ENCODE measurements around the gene LILRA6. TPM values are rescaled to one million over a fixed set of nuclear protein-coding genes. Genes with fewer than 3 reads are reported as not detected.

Gene LILRA6
- total RNA-seq, 1 experiment from 2014 or later, result 0.08 TPM

- no TSS peak for BruUV-seq (replicated peaks)
- no peaks in the 10 kb centered on the region for H3K36me3 ChIP-seq (ENCODE audit: control insufficient read depth, insufficient read depth, low read length)
- POLR2A ChIA-PET, result no interaction called here
- H3K27ac ChIP-seq (ENCODE audit: low read length), result no peak overlapping the region
- H3K4me3 ChIP-seq (ENCODE audit: low read depth in 2 of 2, low read length in 2 of 2), result no peak overlapping the region
- CTCF ChIA-PET, result interaction anchor here (0.8 to 1.5 kb wide), 5 partner anchors 9 to 74 kb away, joined by 3 to 5 read pairs (median 3); partner anchors contain the start of gene LILRB5
- TF ChIP-seq TCF7L2 (IDR thresholded peaks at IDR 0.05; ENCODE audit: low read depth, low read length) (no peak), CTCF (IDR thresholded peaks at IDR 0.05) (peak; percentile 90)
- H3K4me1 ChIP-seq (ENCODE audit: control insufficient read depth, insufficient read depth, low read length), result no peaks in the 10 kb centered on the region
- peak; percentile 91 for ATAC-seq
- peaks cover 33% of the 10 kb centered on the region for H3K27me3 ChIP-seq (ENCODE audit: control insufficient read depth, insufficient read depth, low read length)
- no peaks in the 10 kb centered on the region for H3K9me3 ChIP-seq (ENCODE audit: control insufficient read depth, insufficient read depth, low read depth, low read length)
- peak; percentile 47 for DNase-seq (ENCODE audit: low read depth, low spot score)
- intact Hi-C loops (cut with micrococcal nuclease; ENCODE audit: unreplicated experiment), result no loop called here
- in situ Hi-C loops (cut with HindIII; ENCODE audit: low pct_unique_long_range_greater_than_20kb, low sequenced_read_pairs), result no loop called here
Observed at GRCh38 chr19:54266133-54266532, 23.5 kb upstream of the LILRA6 start.

GRCh38 chr19:54262470-54262869 lies 19.9 kb upstream of the LILRA6 start:
- DNase-seq (ENCODE audit: low read depth, low spot score) (no peak), ATAC-seq (no peak)
- H3K4me1 ChIP-seq (ENCODE audit: control insufficient read depth, insufficient read depth, low read length), result no peaks in the 10 kb centered on the region
- H3K4me3 ChIP-seq (ENCODE audit: low read depth in 2 of 2, low read length in 2 of 2), result no peak overlapping the region
- CTCF ChIA-PET, result interaction anchor here (0.8 kb wide), 1 partner anchor 56 kb away, joined by 3 read pairs; no protein-coding TSS in a partner anchor
- POLR2A ChIA-PET, result no interaction called here
- H3K27ac ChIP-seq (ENCODE audit: low read length), result no peak overlapping the region
- no peaks in the 10 kb centered on the region for H3K36me3 ChIP-seq (ENCODE audit: control insufficient read depth, insufficient read depth, low read length)
- H3K9me3 ChIP-seq (ENCODE audit: control insufficient read depth, insufficient read depth, low read depth, low read length), result no peaks in the 10 kb centered on the region
- intact Hi-C loops (cut with micrococcal nuclease; ENCODE audit: unreplicated experiment), result no loop called here
- in situ Hi-C loops (cut with HindIII; ENCODE audit: low pct_unique_long_range_greater_than_20kb, low sequenced_read_pairs), result no loop called here
- no peak for TF ChIP-seq SIN3A (IDR thresholded peaks at IDR 0.05; ENCODE audit: borderline replicate concordance, insufficient read depth, low read depth, low read length)
- no peak for TF ChIP-seq CTCF (IDR thresholded peaks at IDR 0.05)
- TF ChIP-seq POLR2AphosphoS5 (IDR thresholded peaks at IDR 0.05; ENCODE audit: low read depth, low read length), result no peak
- no peak for TF ChIP-seq TCF7L2 (IDR thresholded peaks at IDR 0.05; ENCODE audit: low read depth, low read length)
- BruUV-seq (replicated peaks), result no TSS peak
- H3K27me3 ChIP-seq (ENCODE audit: control insufficient read depth, insufficient read depth, low read length), result peaks cover 7% of the 10 kb centered on the region

- no peak overlapping the region for H3K4me3 ChIP-seq (ENCODE audit: low read depth in 2 of 2, low read length in 2 of 2)
- no peaks in the 10 kb centered on the region for H3K4me1 ChIP-seq (ENCODE audit: control insufficient read depth, insufficient read depth, low read length)
- 0 out of 2 replicates have a peak, but pooled peaks have one; percentile 46 for ATAC-seq
- ChIA-PET POLR2A (no interaction called here), CTCF (interaction anchor here (0.8 kb wide), 1 partner anchor 56 kb away, joined by 3 read pairs; no protein-coding TSS in a partner anchor)
- no peaks in the 10 kb centered on the region for H3K36me3 ChIP-seq (ENCODE audit: control insufficient read depth, insufficient read depth, low read length)
- in situ Hi-C loops (cut with HindIII; ENCODE audit: low pct_unique_long_range_greater_than_20kb, low sequenced_read_pairs) (no loop called here), intact Hi-C loops (cut with micrococcal nuclease; ENCODE audit: unreplicated experiment) (no loop called here)
- TF ChIP-seq TCF7L2 (IDR thresholded peaks at IDR 0.05; ENCODE audit: low read depth, low read length) (no peak), CTCF (IDR thresholded peaks at IDR 0.05) (no peak), REST (IDR thresholded peaks at IDR 0.05; ENCODE audit: insufficient read depth in 1 of 2, low read depth in 2 of 2, low read length in 1 of 2) (peak in 1 of 2 experiments; percentile 40; a peak in 1 of 4 replicates)
- no peak overlapping the region for H3K27ac ChIP-seq (ENCODE audit: low read length)
- H3K27me3 ChIP-seq (ENCODE audit: control insufficient read depth, insufficient read depth, low read length), result peaks cover 7% of the 10 kb centered on the region
- no peaks in the 10 kb centered on the region for H3K9me3 ChIP-seq (ENCODE audit: control insufficient read depth, insufficient read depth, low read depth, low read length)
- BruUV-seq (replicated peaks), result no TSS peak
- DNase-seq (ENCODE audit: low read depth, low spot score), result no peak
Observed at GRCh38 chr19:54262066-54262465, 19.5 kb upstream of the LILRA6 start.
